H9 (cell line): Measurements from ENCODE around the gene TCF4. TPM values are rescaled to one million over a fixed set of nuclear protein-coding genes. Genes with fewer than 3 reads are reported as not detected.
A peak's percentile ranks its signal among the peaks of the same experiment; 100 is the strongest.

Experiments used
- DNase-seq: peaks from one replicate; pipeline ENCODE4 v3.0.0-alpha.2; 2017
- H2AFZ ChIP-seq: one replicate; pipeline ENCODE4 v1.6.1; 2013; ENCODE audit warnings: mild to moderate bottlenecking, low read length, control low read depth, moderate library complexity
- H2AK5ac ChIP-seq: 2 replicates; pipeline ENCODE4 v1.6.1; 2013; ENCODE audit warnings: low read length, control low read depth, mixed read lengths; ENCODE audit not compliant: insufficient read length
- H2BK120ac ChIP-seq: one replicate; pipeline ENCODE4 v1.6.1; 2013; ENCODE audit warnings: low read depth, mild to moderate bottlenecking, low read length, control low read depth, inconsistent platforms; ENCODE audit not compliant: poor library complexity, severe bottlenecking
- H2BK12ac ChIP-seq: 2 replicates; pipeline ENCODE4 v1.6.1; 2013; ENCODE audit warnings: low read length, control low read depth, mixed read lengths, low read depth; ENCODE audit not compliant: insufficient read length
- H2BK15ac ChIP-seq: 2 replicates; pipeline ENCODE4 v1.6.1; 2013; ENCODE audit warnings: low read depth, low read length, control low read depth
- H2BK20ac ChIP-seq: one replicate; pipeline ENCODE4 v1.6.1; 2013; ENCODE audit warnings: low read depth, mild to moderate bottlenecking, low read length, control low read depth, inconsistent platforms; ENCODE audit not compliant: poor library complexity, severe bottlenecking
- H2BK5ac ChIP-seq: 2 replicates; pipeline ENCODE4 v1.6.1; 2013; ENCODE audit warnings: low read length, control low read depth, mixed read lengths; ENCODE audit not compliant: insufficient read length
- H3K14ac ChIP-seq: 2 replicates; pipeline ENCODE4 v1.6.1; 2013; ENCODE audit warnings: low read length, control low read depth; ENCODE audit not compliant: insufficient read depth
- H3K18ac ChIP-seq: 2 replicates; pipeline ENCODE4 v1.6.1; 2013; ENCODE audit warnings: low read depth, mild to moderate bottlenecking, mixed read lengths, low read length, control low read depth; ENCODE audit not compliant: insufficient read length
- H3K23ac ChIP-seq: 2 replicates; pipeline ENCODE4 v1.6.1; 2013; ENCODE audit warnings: low read length, control low read depth, mixed read lengths, low read depth; ENCODE audit not compliant: insufficient read length
- H3K23me2 ChIP-seq: 2 replicates; pipeline ENCODE4 v1.6.1; 2013; ENCODE audit warnings: low read depth, mild to moderate bottlenecking, mixed read lengths, low read length, control low read depth; ENCODE audit not compliant: insufficient read length, poor library complexity, severe bottlenecking
- H3K27ac ChIP-seq: 2 replicates; pipeline ENCODE4 v1.5.1; 2013; ENCODE audit warnings: low read length, control low read depth, mixed read lengths, low read depth; ENCODE audit not compliant: insufficient read length
- H3K27me3 ChIP-seq: 2 replicates; pipeline ENCODE4 v1.6.1; 2013; ENCODE audit warnings: low read length, control low read depth, inconsistent platforms; ENCODE audit not compliant: insufficient read depth
- H3K4ac ChIP-seq: 2 replicates; pipeline ENCODE4 v1.6.1; 2013; ENCODE audit warnings: low read depth, mild to moderate bottlenecking, control low read depth, inconsistent platforms, low read length, moderate library complexity
- H3K4me1 ChIP-seq: 2 replicates; pipeline ENCODE4 v1.6.1; 2013; ENCODE audit warnings: low read length, control low read depth, inconsistent platforms; ENCODE audit not compliant: insufficient read depth
- H3K4me2 ChIP-seq: 2 replicates; pipeline ENCODE4 v1.6.1; 2013; ENCODE audit warnings: low read length, control low read depth, mixed read lengths; ENCODE audit not compliant: insufficient read length, insufficient read depth
- H3K56ac ChIP-seq: 2 replicates; pipeline ENCODE4 v1.6.1; 2013; ENCODE audit warnings: low read depth, mild to moderate bottlenecking, mixed read lengths, low read length, control low read depth; ENCODE audit not compliant: insufficient read length
- H3K79me1 ChIP-seq: 2 replicates; pipeline ENCODE4 v1.6.1; 2013; ENCODE audit warnings: low read depth, mild to moderate bottlenecking, moderate library complexity, low read length, control low read depth, inconsistent platforms; ENCODE audit not compliant: insufficient read depth, poor library complexity, severe bottlenecking
- H3K79me2 ChIP-seq: 2 replicates; pipeline ENCODE4 v1.6.1; 2013; ENCODE audit warnings: low read length, control low read depth, inconsistent platforms; ENCODE audit not compliant: insufficient read depth
- H3K9ac ChIP-seq: 2 replicates; pipeline ENCODE4 v1.6.1; 2013; ENCODE audit warnings: low read length, control low read depth, mixed read lengths; ENCODE audit not compliant: insufficient read length; ENCODE audit errors: extremely low read depth
- H3K9me3 ChIP-seq: one replicate; pipeline ENCODE4 v1.6.1; 2013; ENCODE audit warnings: low read depth, low read length, inconsistent platforms; ENCODE audit not compliant: control insufficient read depth
- H3T11ph ChIP-seq: one replicate; pipeline ENCODE4 v1.6.1; 2013; ENCODE audit warnings: mild to moderate bottlenecking, low read length, control low read depth, inconsistent platforms
- H4K20me1 ChIP-seq: one replicate; pipeline ENCODE4 v1.6.1; 2013; ENCODE audit not compliant: control insufficient read depth, insufficient read length, insufficient read depth
- H4K5ac ChIP-seq: 2 replicates; pipeline ENCODE4 v1.6.1; 2013; ENCODE audit warnings: low read depth, mild to moderate bottlenecking, mixed read lengths, low read length, control low read depth; ENCODE audit not compliant: insufficient read length
- H4K8ac ChIP-seq: replicated peaks from 2 replicates; pipeline ENCODE4 v1.6.1; 2013; ENCODE audit warnings: low read length, control low read depth, mixed read lengths, low read depth; ENCODE audit not compliant: insufficient read length
- H4K91ac ChIP-seq: 2 replicates; pipeline ENCODE4 v1.6.1; 2013; ENCODE audit warnings: low read depth, mild to moderate bottlenecking, moderate library complexity, mixed read lengths, low read length, control low read depth; ENCODE audit not compliant: insufficient read length
- H3K27ac Mint-ChIP-seq, 3 experiments: 2 replicates in 2 of 3; 3 replicates in 1 of 3; pipeline ENCODE4 v1.8.0; 2020 to 2021; ENCODE audit warnings: mixed read lengths in 3 of 3, mild to moderate bottlenecking in 1 of 3, moderate library complexity in 1 of 3
- H3K27me3 Mint-ChIP-seq: 2 replicates; pipeline ENCODE4 v1.8.0; 2021; ENCODE audit warnings: low read depth, mild to moderate bottlenecking, moderate library complexity, mixed read lengths
- H3K36me3 Mint-ChIP-seq, 3 experiments: 2 replicates in 2 of 3; 3 replicates in 1 of 3; pipeline ENCODE4 v1.8.0; 2020 to 2021; ENCODE audit warnings: low read depth in 3 of 3, mixed read lengths in 3 of 3; ENCODE audit not compliant: insufficient read depth in 1 of 3
- H3K4me1 Mint-ChIP-seq, 2 experiments: 2 replicates each; pipeline ENCODE4 v1.8.0; 2020; ENCODE audit warnings: mixed read lengths in 2 of 2
- H3K4me3 Mint-ChIP-seq, 2 experiments: 2 replicates in 1 of 2; 3 replicates in 1 of 2; pipeline ENCODE4 v1.8.0; 2020 to 2021; ENCODE audit warnings: mild to moderate bottlenecking in 2 of 2, mixed read lengths in 2 of 2, moderate library complexity in 1 of 2
- H3K9me3 Mint-ChIP-seq, 2 experiments: 2 replicates in 1 of 2; 3 replicates in 1 of 2; pipeline ENCODE4 v1.8.0; 2020; ENCODE audit warnings: mild to moderate bottlenecking in 2 of 2, mixed read lengths in 2 of 2, moderate library complexity in 1 of 2
- CTCF ChIP-seq: fragments of 200-600 bp; sonication (generic); conservative IDR thresholded peaks from 3 replicates; pipeline ENCODE4 v1.8.0; 2021; ENCODE audit warnings: antibody characterized with exemption, mild to moderate bottlenecking
- WGBS: extraction: QIAGEN DNeasy Blood & Tissue Kit; methylation state at CpG from one replicate; pipeline ENCODE4 v1.1.7; 2013; ENCODE audit warnings: missing lambda C conversion rate, low lambda C conversion rate, mixed read lengths; ENCODE audit not compliant: insufficient read length; ENCODE audit errors: extremely low coverage; 5-methylcytosine and 5-hydroxymethylcytosine counted together
- total RNA-seq: library from RNA; stranded (reverse); gene quantifications from 2 replicates; pipeline ENCODE4 v1.2.1, GENCODE V29; 2021

TCF4 gene
- total RNA-seq, 1 experiment from 2014 or later, result 99.4 TPM

- no CpG with 5 or more reads among the region's 4 CpGs for WGBS
- no peaks in the 10 kb centered on the region for H3K23me2 ChIP-seq
- H3K9me3 ChIP-seq, result no peaks in the 10 kb centered on the region
- peak overlapping the region; percentile 62 for H3K27ac ChIP-seq
- H2BK120ac ChIP-seq, result no peak overlapping the region
- no peak overlapping the region for H2BK12ac ChIP-seq
- no peak overlapping the region for H3K14ac ChIP-seq
- H3K4me1 Mint-ChIP-seq, result peaks cover 46 to 51% of the 10 kb centered on the region in 2 experiments
- H3K27me3 ChIP-seq, result no peaks in the 10 kb centered on the region
- H3K4me1 ChIP-seq, result peaks cover 4% of the 10 kb centered on the region; the same call in 1 of the 2 replicates
- H3K79me1 ChIP-seq, result peaks cover 12% of the 10 kb centered on the region
- no peaks in the 10 kb centered on the region for H4K20me1 ChIP-seq
- H2BK5ac ChIP-seq, result no peak overlapping the region
- H3K36me3 Mint-ChIP-seq, result no peaks in the 10 kb centered on the region
- H3K4ac ChIP-seq, result no peak overlapping the region
- H3K4me2 ChIP-seq, result no peak overlapping the region
- H3K23ac ChIP-seq, result no peak overlapping the region
- H3K79me2 ChIP-seq, result peaks cover 5% of the 10 kb centered on the region; the same call in 1 of the 2 replicates
- no peak overlapping the region for H3T11ph ChIP-seq
- H4K91ac ChIP-seq, result no peak overlapping the region
- no peaks in the 10 kb centered on the region for H3K9me3 Mint-ChIP-seq
- H3K4me3 Mint-ChIP-seq, result no peak overlapping the region
- H3K27ac Mint-ChIP-seq, result no peak overlapping the region; a peak in 1 of 7 replicates
- no peak overlapping the region for H3K18ac ChIP-seq
- no peak overlapping the region for H3K56ac ChIP-seq
- H2BK15ac ChIP-seq, result no peak overlapping the region
- no peak overlapping the region for H2BK20ac ChIP-seq
- TF ChIP-seq CTCF, result no peak
- H3K9ac ChIP-seq, result no peak overlapping the region
- no peak for DNase-seq
- H4K5ac ChIP-seq, result no peak overlapping the region
- no peak overlapping the region for H2AK5ac ChIP-seq
- H2AFZ ChIP-seq, result no peak overlapping the region
- no peak overlapping the region for H4K8ac ChIP-seq
- H3K27me3 Mint-ChIP-seq, result no peaks in the 10 kb centered on the region; the same call in 1 of the 2 replicates
Measured at GRCh38 chr18:55529581-55529980, 58.4 kb downstream of the TCF4 start.
